K562 (cell line): ENCODE measurements around the gene PTP4A1. TPM values are rescaled to one million over a fixed set of nuclear protein-coding genes. Genes with fewer than 3 reads are reported as not detected.

Experiments
- ATAC-seq: fragments of 200-7000 bp; cut with Tn5 transposase; 3 replicates; pipeline ENCODE4 v1.9.1; 2020; ENCODE audit warnings: moderate library complexity
- BruUV-seq: library from RNA; stranded (reverse); fragments of 400-500 nt; replicated peaks from 2 replicates; lab custom pipeline; 2021; lab: Mats Ljungman, UMichigan
- CTCF ChIA-PET: fragments of 300-600 bp; formaldehyde crosslinking; extraction: SDS; loops from one replicate; lab custom pipeline; 2021; ENCODE audit warnings: low intra/inter-chr PET ratio; lab: Yijun Ruan, JAX
- POLR2A ChIA-PET: fragments of 300-600, 350-650 bp; sonication (Branson Sonifier 250); formaldehyde crosslinking; extraction: SDS; loops from one replicate; lab custom pipeline; 2021; ENCODE audit warnings: antibody characterized with exemption, inconsistent platforms; lab: Yijun Ruan, JAX
- DNase-seq, 4 experiments: peaks; one replicate each; pipeline versions ENCODE4 v3.0.0 to v3.0.0-alpha.2; 2011 to 2018; ENCODE audit warnings: low spot score in 3 of 4, mixed read lengths in 3 of 4; ENCODE audit errors: extremely low read depth in 1 of 4
- FAIRE-seq: peaks from 2 replicates; lab custom pipeline; 2011; peaks lifted over from hg19 to GRCh38; lab: Jason Lieb, UNC
- H2AFZ ChIP-seq: 2 replicates; pipeline ENCODE4 v1.6.0; 2011; ENCODE audit warnings: low read depth, low read length, control low read depth, inconsistent platforms
- H3K27ac ChIP-seq: fragments of 200-600 bp; 3 replicates; pipeline ENCODE4 v1.8.0; 2011; ENCODE audit warnings: low read depth, mild to moderate bottlenecking, control low read depth, inconsistent platforms, low read length, moderate library complexity, mixed read lengths; ENCODE audit errors: extremely low read depth
- H3K27me3 ChIP-seq, 2 experiments: fragments of 300-600 bp in 1 of 2; 2 replicates in 1 of 2; 3 replicates in 1 of 2; pipeline versions ENCODE4 v1.6.0 to v1.8.0; 2011; ENCODE audit warnings: inconsistent platforms in 2 of 2, low read length in 2 of 2, mild to moderate bottlenecking in 1 of 2, mixed read lengths in 1 of 2, moderate library complexity in 1 of 2; ENCODE audit not compliant: control insufficient read depth in 2 of 2, insufficient read depth in 2 of 2
- H3K36me3 ChIP-seq: fragments of 300-600 bp; 3 replicates; pipeline ENCODE4 v1.8.0; 2011; ENCODE audit warnings: mild to moderate bottlenecking, low read length, inconsistent platforms; ENCODE audit not compliant: control insufficient read depth, insufficient read depth
- H3K4me1 ChIP-seq, 2 experiments: fragments of 200-600 bp in 1 of 2; replicated peaks in 1 of 2; 2 replicates in 1 of 2; 3 replicates in 1 of 2; pipeline versions ENCODE4 v1.5.1 to v1.8.0; 2011; ENCODE audit warnings: inconsistent platforms in 2 of 2, low read length in 2 of 2, mild to moderate bottlenecking in 1 of 2, mixed read lengths in 1 of 2, moderate library complexity in 1 of 2; ENCODE audit not compliant: control insufficient read depth in 2 of 2, insufficient read depth in 2 of 2
- H3K4me2 ChIP-seq: 2 replicates; pipeline ENCODE4 v1.6.1; 2011; ENCODE audit warnings: low read length, control low read depth, inconsistent platforms, mixed read lengths; ENCODE audit not compliant: insufficient read depth
- H3K4me3 ChIP-seq: fragments of 200-600 bp; sonication (generic), shearing (Covaris generic); 2 replicates; pipeline ENCODE4 v1.5.1; 2016; ENCODE audit warnings: control low read depth, inconsistent platforms
- H3K79me2 ChIP-seq: fragments of 200-600 bp; 3 replicates; pipeline ENCODE4 v1.8.0; 2011; ENCODE audit warnings: low read length, inconsistent platforms; ENCODE audit not compliant: control insufficient read depth, insufficient read depth
- H3K9ac ChIP-seq, 2 experiments: 2 replicates each; pipeline versions ENCODE4 v1.6.0 to v1.6.1; 2011; ENCODE audit warnings: low read depth in 2 of 2, low read length in 2 of 2, control low read depth in 1 of 2, inconsistent platforms in 1 of 2, mild to moderate bottlenecking in 1 of 2, mixed read lengths in 1 of 2; ENCODE audit not compliant: insufficient read depth in 1 of 2
- H3K9me1 ChIP-seq: one replicate; pipeline ENCODE4 v1.6.0; 2011; ENCODE audit warnings: inconsistent platforms, mild to moderate bottlenecking, low read length, moderate library complexity; ENCODE audit not compliant: control insufficient read depth, insufficient read depth
- H3K9me3 ChIP-seq: replicated peaks from 2 replicates; pipeline ENCODE4 v1.5.1; 2011; ENCODE audit warnings: low read depth, low read length, inconsistent platforms; ENCODE audit not compliant: control insufficient read depth, insufficient read depth
- H4K20me1 ChIP-seq: replicated peaks from 2 replicates; pipeline ENCODE4 v1.6.1; 2011; ENCODE audit warnings: low read length, inconsistent platforms, mixed read lengths; ENCODE audit not compliant: control insufficient read depth, insufficient read depth
- ARID4B ChIP-seq: sonication (generic); formaldehyde crosslinking; IDR thresholded peaks from 2 replicates; pipeline ENCODE4 v1.8.0; 2022; ENCODE audit warnings: mild to moderate bottlenecking, missing genetic modification reagents
- CCAR2 ChIP-seq: fragments of 200-400 bp; formaldehyde crosslinking; IDR thresholded peaks from 2 replicates; pipeline ENCODE4 v1.6.1; 2017; ENCODE audit warnings: mild to moderate bottlenecking, low read depth, low read length
- HDAC1 ChIP-seq, 2 experiments: fragments of 450-650 bp; IDR thresholded peaks; 2 replicates each; pipeline ENCODE4 v1.6.1; 2016 to 2017; ENCODE audit warnings: inconsistent platforms in 1 of 2, mild to moderate bottlenecking in 1 of 2, moderate library complexity in 1 of 2
- KAT8 ChIP-seq: fragments of 450-650 bp; IDR thresholded peaks from 2 replicates; pipeline ENCODE4 v1.6.1; 2016; ENCODE audit warnings: low read depth, mild to moderate bottlenecking
- NCOA4 ChIP-seq: fragments of 450-650 bp; IDR thresholded peaks from 2 replicates; pipeline ENCODE4 v1.6.1; 2018; ENCODE audit warnings: mild to moderate bottlenecking; ENCODE audit not compliant: partially characterized antibody
- PCBP2 ChIP-seq: fragments of 200-400 bp; formaldehyde crosslinking; IDR thresholded peaks from 2 replicates; pipeline ENCODE4 v1.6.1; 2018; ENCODE audit warnings: low read length, low read depth, mild to moderate bottlenecking, moderate library complexity; ENCODE audit not compliant: poor library complexity, severe bottlenecking
- TAF7 ChIP-seq: fragments of 450-650 bp; IDR thresholded peaks from 2 replicates; pipeline ENCODE4 v1.6.1; 2016; ENCODE audit warnings: missing genetic modification characterization, missing compliant biosample characterization
- ZBTB2 ChIP-seq: fragments of 450-650 bp; IDR thresholded peaks from 2 replicates; pipeline ENCODE4 v1.6.1; 2016; ENCODE audit warnings: antibody characterized with exemption
- WGBS: fragments of 100-300 bp; shearing (Covaris generic); methylation state at CpG from one replicate; pipeline ENCODE4 v1.1.6; 2016; ENCODE audit warnings: low coverage, mixed read lengths; ENCODE audit not compliant: insufficient coverage; ENCODE audit errors: missing lambda C conversion rate; 5-methylcytosine and 5-hydroxymethylcytosine counted together
- in situ Hi-C: fragments of 300-500 bp; cut with MboI; formaldehyde crosslinking; loops from 4 replicates; pipeline ENCODE4 v1.15.0; 2018; ENCODE audit warnings: inconsistent platforms, mixed read lengths
- intact Hi-C: fragments of 100-400 bp; cut with micrococcal nuclease; formaldehyde crosslinking; loops from 2 replicates; pipeline ENCODE4 v1.14.2; 2022
- polyA plus RNA-seq, 8 experiments: library from polyadenylated mRNA; depleted of rRNA in 4 of 8; stranded (reverse) in 5 of 8; unstranded in 3 of 8; fragments of >200 nt; fragmentation: Nextera tagmentation in 2 of 8; fragmentation: Illumina TruSeq in 1 of 8; extraction: Ambion mirVana in 2 of 8; extraction: Trizol in 1 of 8; gene quantifications; 2 replicates each; pipeline versions ENCODE4 v1.2.1 to v1.2.3, GENCODE V29; 2011 to 2014; ENCODE audit warnings: inconsistent platforms in 1 of 8, missing spikeins in 1 of 8
- total RNA-seq, 7 experiments: library from RNA; depleted of rRNA in 6 of 7; stranded (reverse); fragments of >200 nt in 6 of 7; fragmentation: Illumina TruSeq in 2 of 7; extraction: Trizol in 2 of 7; gene quantifications; 2 replicates each; pipeline versions ENCODE4 v1.2.1 to v1.2.3, GENCODE V29; 2011 to 2021; ENCODE audit warnings: low replicate concordance in 1 of 7

Gene PTP4A1
- total and polyA plus RNA-seq, 9 of the 15 experiments (the other 6 are each of a cell fraction or from before 2014, with no cell fraction given) = 3.7 to 67.5 (median 13.1) TPM

DNA sequence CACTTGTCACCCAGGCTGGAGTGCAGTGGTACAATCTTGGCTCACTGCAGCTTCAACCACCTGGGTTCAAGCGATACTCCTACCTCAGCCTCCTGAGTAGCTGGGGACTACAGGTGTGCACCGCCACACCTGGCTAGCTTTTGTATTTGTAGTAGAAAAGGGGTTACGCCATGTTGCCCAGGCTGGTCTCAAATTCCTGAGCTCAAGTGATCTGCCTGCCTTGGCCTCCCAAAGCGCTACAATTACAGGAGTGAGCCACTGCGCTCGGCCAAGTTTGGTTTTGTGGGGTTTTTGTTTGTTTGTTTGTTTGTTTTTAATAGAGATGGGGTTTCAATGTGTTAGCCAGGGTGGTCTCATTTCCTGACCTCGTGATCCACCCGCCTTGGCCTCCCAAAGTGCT, 12.3 kb downstream of the PTP4A1 start:
- H3K27ac ChIP-seq = no peak overlapping the region
- intact Hi-C loops = no loop called here
- H3K4me2 ChIP-seq = no peak overlapping the region
- no peak for ATAC-seq
- H3K9ac ChIP-seq = no peak overlapping the region
- H3K9me1 ChIP-seq = no peaks in the 10 kb centered on the region
- peaks cover 26% of the 10 kb centered on the region for H3K36me3 ChIP-seq
- in situ Hi-C loops = no loop called here
- no peak overlapping the region for H2AFZ ChIP-seq
- no peaks in the 10 kb centered on the region for H3K4me1 ChIP-seq
- FAIRE-seq = no peak
- BruUV-seq = no TSS peak
- DNase-seq = no peak
- H3K9me3 ChIP-seq = no peaks in the 10 kb centered on the region
- H3K4me3 ChIP-seq = no peak overlapping the region
- ChIA-PET CTCF (no interaction called here), POLR2A (interaction anchor here (0.5 to 2.8 kb wide), 6 partner anchors 8 to 216 kb away, joined by 3 to 14 read pairs (median 7); partner anchors contain the start of gene PHF3)
- H4K20me1 ChIP-seq = no peaks in the 10 kb centered on the region
- no peaks in the 10 kb centered on the region for H3K79me2 ChIP-seq
- 87% methylated on average over 8 of the region's 8 CpGs for WGBS
- no peaks in the 10 kb centered on the region for H3K27me3 ChIP-seq
- TF ChIP-seq PCBP2 = no peak
- TF ChIP-seq KAT8 = no peak
- no peak for TF ChIP-seq NCOA4
- TF ChIP-seq ZBTB2 = no peak
- no peak for TF ChIP-seq HDAC1 (IDR thresholded peaks at IDR 0.05)
- no peak for TF ChIP-seq TAF7 (tag)
- no peak for TF ChIP-seq ARID4B (CRISPR knock-in tag)
- TF ChIP-seq CCAR2 = no peak
